PC-3 (cell line): ENCODE data around the gene SLC2A13.

Experiments
- EZH2 ChIP-seq: fragments of 300-600 bp; sonication (generic); IDR thresholded peaks from one replicate; pipeline ENCODE4 v1.6.1; 2017; ENCODE audit warnings: antibody characterized with exemption, mild to moderate bottlenecking, low read length; ENCODE audit not compliant: unreplicated experiment
- EZH2phosphoT487 ChIP-seq: fragments of 300-600 bp; sonication (generic); IDR thresholded peaks from 2 replicates; pipeline ENCODE4 v1.6.1; 2018; ENCODE audit warnings: mild to moderate bottlenecking, antibody characterized with exemption, low read length, borderline replicate concordance
- TF ChIP-seq, protein P1 (sequence below): fragments of 300-600 bp; sonication (generic); conservative IDR thresholded peaks from 2 replicates; pipeline ENCODE4 v1.5.1; 2017; ENCODE audit warnings: antibody characterized with exemption, low read depth, mild to moderate bottlenecking, low read length

DNA sequence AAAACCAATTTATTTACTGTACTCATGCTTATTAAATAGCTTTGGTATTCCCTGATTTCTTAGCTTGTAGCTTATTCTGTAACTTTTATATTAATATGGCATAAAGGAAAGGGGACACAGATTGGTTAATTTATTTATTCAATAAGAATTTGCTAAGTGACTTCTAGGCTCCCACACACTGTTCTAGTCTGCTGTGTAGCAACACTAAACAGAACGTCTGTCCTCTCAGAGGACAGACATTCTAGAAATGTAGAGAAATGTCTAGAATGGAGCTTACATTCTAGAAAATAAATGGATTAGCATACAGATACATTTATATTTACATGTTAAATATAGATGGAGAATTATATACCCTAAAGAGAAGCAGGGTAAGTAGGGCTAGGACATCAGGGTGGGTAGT, 301.4 kb downstream of the SLC2A13 start:
- TF ChIP-seq, protein P1, sequence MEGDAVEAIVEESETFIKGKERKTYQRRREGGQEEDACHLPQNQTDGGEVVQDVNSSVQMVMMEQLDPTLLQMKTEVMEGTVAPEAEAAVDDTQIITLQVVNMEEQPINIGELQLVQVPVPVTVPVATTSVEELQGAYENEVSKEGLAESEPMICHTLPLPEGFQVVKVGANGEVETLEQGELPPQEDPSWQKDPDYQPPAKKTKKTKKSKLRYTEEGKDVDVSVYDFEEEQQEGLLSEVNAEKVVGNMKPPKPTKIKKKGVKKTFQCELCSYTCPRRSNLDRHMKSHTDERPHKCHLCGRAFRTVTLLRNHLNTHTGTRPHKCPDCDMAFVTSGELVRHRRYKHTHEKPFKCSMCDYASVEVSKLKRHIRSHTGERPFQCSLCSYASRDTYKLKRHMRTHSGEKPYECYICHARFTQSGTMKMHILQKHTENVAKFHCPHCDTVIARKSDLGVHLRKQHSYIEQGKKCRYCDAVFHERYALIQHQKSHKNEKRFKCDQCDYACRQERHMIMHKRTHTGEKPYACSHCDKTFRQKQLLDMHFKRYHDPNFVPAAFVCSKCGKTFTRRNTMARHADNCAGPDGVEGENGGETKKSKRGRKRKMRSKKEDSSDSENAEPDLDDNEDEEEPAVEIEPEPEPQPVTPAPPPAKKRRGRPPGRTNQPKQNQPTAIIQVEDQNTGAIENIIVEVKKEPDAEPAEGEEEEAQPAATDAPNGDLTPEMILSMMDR: no peak
- TF ChIP-seq EZH2phosphoT487 (no peak), EZH2 (no peak)
